LHCN-M2 (cell line): Measurements from ENCODE around the gene SSTR3. TPM values are rescaled to one million over a fixed set of nuclear protein-coding genes. Genes with fewer than 3 reads are reported as not detected.
A peak's percentile ranks its signal among the peaks of the same experiment; 100 is the strongest.
"Not testable (repeated sequence)": the region's sequence is repeated elsewhere in the genome, so short reads cannot be mapped to it uniquely, and the experiment has no call there.

ENCODE experiments used
- DNase-seq: peaks from one replicate; pipeline ENCODE4 v3.0.0-alpha.2; 2012; ENCODE audit warnings: low read depth
- polyA plus RNA-seq: library from polyadenylated mRNA; unstranded; fragments of >200 nt; gene quantifications from one replicate; pipeline ENCODE4 v1.2.1, GENCODE V29; 2012; ENCODE audit warnings: missing spikeins
- total RNA-seq: library from RNA; depleted of rRNA; stranded (reverse); fragments of >200 nt; gene quantifications from 2 replicates; pipeline ENCODE4 v1.2.3, GENCODE V29; 2014; rRNA removed

The SSTR3 gene
- total RNA-seq, result not detected in 2 replicates
- not detected for polyA plus RNA-seq

DNA sequence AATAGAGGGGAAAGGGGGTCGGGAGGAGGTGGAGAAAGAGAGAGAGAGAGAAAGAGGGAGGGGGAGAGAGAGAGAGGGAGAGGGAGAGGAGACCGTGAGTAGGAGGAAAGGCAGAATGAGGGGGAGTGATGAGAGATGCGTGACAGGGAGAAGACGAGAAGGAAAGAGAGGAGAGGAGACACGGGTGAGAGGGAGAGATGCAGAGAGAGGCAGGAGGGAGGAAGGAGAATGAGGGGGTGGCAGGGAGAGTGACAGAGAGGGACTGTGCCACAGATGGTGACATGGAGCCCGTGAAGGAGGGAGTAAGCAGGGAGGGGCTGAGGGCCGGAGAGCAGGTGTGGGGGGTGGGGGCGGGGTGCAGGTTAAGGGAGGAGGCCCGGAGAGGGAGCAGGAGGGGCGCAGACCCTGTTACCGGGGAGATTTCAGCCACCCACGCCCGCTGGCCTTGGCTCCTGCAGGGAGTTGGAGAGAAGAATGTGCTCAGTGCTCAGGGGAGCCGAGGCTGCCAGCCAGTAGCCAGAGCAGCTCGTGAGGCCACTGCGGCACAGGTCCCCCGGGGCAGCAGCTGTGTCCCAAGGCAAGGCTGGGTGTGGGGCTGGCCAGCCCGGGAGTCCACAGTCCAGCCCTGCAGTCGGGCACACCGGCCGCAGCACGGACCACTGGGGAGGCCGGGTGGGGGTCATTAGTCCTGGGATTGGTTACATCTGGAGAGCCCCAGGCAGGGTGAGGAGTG, at the start of gene SSTR3:
TSS of gene SSTR3 (minus strand) at position 304 of the 733 bp plus-strand sequence. CDS start 4,674 bp downstream, outside the sequence.
- no peak for DNase-seq

DNA sequence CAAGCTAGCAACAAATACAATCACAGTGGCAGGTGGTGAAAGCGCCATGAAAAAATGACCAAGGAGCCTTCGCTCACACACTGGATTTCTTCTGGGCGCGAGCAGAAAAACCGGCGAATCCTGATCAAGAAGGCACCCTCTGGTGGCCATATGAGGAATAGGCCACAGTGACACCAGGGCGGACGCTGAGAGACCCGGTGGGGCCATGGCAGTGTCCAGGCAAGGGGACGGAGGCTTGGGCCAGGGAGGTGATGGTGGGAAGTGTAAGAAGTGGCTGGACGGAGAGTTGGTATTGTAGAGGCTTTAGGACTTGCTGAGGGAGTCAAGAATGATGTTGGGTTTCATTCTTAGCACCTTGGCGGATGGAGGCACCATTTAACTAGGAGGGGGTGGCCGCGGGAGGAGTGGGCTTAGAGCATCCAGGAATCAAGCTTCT, 48.6 kb upstream of the SSTR3 start:
- DNase-seq, result peak; percentile 45

DNA sequence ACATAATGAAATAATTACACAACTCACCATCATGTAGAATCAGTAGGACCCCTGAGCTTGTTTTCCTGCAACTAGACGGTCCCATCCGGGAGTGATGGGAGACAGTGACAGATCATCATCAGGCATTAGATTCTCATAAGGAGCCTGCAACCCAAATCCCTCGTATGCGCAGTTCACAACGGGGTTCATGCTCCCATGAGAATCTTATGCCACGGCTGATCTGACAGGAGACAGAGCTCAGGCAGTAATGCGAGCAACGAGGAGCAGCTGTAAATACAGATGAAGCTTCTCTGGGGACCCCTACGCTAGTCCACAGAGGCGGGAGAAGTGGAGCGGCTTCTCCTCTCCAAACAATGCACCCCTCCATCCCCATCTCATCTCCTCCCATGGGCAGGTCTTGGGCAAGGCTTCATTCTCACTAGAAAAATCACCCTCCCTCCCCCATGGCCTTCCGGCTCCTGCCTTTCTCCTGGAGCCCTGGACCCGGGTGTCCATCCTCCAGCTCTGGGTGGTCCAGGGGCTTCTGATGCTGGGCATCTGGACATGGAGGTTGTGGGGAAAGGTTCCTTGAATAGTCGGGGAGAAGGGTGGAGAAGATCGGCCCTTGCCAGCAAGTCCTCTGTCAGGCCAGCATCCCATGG, 48.0 kb upstream of the SSTR3 start:
- DNase-seq, result no peak

DNA sequence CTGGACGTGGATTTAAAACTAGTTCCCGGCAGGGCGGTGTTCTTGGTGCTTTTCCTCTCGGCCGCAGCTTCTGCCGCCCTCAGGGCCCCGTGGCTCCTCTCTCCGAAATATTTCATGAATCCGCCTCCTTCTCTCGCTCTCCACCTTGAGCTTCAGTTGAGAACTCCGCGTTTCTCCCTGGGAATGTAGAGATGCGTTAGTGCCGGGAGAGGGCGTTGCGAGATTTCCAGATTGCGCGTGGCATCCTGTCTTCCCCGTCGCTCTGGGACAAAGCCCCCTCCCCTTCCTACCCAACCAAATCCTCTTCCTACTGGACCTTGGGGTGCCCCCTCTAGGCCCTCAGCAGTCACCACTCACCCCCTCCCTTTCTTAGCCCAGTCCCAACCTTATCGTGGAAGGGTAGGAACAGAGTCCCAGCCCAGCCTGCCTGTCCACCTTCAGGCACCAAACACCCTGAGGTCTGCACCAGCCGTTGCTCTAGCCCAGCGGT, 47.3 kb upstream of the SSTR3 start:
- peak; percentile 38 for DNase-seq

DNA sequence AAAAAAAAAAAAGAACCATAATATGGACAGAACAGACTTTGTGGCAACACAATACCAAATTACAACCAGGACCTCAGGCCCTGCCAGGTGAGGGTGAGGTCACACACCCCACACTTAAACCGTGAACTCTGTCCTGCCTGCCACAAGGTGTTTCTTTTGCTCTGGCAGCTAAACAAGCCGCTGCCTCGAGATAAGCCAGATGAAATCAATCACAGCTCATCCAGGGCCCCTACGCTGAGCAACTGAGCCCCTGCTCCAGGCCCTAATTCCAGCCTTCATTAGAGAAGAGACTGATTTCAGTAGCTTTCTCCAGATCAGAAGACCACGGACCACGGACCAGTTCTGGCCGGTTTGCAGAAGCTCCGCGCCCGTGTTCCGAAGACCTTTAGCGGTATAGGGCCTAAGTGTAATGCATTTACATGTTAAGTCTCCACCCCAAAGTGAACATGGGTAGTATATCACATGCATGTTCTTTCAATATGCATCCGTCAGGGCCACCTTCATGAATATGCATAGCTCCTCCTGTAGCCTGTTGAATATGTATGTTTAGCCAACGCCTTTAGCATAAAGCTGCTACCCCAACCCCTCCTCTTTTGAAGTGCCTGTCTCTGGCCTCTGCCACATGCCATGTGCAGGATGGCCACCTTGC, 46.6 kb upstream of the SSTR3 start:
- no peak for DNase-seq

DNA sequence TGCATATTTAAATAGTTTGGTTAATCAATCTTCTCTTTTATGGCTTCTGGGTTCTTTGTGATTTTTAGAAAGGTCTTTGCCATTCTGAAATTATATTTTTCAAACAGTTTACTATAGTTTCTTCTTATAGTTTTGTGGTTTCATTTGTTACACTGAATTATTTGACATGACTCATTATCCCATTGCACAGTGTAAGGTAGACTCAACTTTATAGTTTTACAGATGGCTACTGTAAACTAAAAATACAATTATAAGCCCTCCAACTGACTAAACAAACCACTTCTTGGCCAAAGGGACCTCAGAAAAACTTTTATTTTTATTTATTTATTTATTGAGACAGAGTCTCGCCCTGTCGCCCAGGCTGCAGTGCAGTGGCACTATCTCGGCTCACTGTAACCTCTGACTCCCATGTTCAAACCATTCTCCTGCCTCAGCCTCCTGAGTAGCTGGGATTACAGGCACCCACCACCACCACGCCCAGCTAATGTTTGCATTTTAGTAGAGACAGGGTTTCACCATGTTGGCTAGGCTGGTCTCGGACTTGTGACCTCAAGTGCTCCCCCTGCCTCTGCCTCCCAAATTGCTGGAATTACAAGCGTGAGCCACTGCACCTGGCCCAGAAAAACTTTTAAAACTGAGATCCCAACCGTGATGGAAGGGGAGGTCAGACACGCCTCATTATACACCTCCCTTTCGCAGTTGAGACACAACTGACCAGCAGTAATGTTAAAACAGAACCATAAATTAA, 45.9 kb upstream of the SSTR3 start:
- no peak for DNase-seq

DNA sequence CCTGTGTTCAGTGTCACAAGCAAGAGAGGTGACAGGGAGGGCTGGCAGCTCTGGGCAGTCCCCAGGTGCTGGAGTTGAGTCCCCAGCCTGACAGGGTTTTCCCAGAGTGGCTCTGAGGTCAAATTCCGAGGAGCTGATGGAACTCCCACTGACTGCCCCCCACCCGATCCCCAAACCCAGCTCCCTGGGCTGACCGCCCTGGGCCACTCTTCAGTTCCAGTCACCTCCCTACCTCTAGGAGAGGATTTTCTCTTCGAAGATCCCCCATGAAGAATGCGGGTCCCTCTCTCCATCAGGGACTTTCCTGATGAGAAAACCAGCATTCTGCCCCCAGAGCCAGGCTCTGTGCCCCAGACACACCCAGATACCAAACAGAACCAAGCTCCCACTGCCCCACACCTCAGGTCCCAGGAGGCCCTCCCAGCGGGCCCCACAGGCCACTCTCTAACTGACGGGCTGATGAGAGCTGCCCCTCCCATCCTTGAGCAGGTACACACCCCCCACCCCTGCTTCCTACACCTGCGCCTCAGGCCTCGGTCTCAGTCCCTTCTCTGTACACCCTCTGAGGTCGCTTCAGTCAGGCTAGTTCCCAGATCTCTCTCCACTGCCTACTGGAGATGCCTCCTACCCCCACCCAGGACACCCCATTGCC, 43.9 kb upstream of the SSTR3 start:
- DNase-seq, result no peak

DNA sequence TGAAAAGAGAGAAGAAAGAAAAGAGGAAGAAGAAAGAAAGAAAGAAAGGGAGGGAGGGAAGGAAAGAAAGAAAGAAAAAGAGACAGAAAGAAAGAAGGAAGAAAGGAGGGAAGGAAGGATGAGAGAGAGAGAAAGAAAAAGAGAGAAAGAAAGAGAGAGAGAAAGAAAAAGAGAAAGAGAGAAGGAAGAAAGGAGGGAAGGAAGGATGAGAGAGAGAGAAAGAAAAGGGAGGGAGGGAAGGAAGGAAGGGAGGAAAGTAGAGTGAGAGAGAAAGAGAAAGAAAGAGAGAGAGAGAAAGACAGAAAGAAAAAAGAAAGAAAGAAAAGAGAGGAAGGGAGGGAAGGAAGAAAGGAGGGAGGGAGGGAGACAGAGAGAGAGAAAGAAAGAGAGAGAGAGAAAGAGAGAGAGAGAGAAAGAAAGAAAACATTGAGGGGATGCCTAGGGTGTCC, 43.3 kb upstream of the SSTR3 start:
- DNase-seq, result no peak

DNA sequence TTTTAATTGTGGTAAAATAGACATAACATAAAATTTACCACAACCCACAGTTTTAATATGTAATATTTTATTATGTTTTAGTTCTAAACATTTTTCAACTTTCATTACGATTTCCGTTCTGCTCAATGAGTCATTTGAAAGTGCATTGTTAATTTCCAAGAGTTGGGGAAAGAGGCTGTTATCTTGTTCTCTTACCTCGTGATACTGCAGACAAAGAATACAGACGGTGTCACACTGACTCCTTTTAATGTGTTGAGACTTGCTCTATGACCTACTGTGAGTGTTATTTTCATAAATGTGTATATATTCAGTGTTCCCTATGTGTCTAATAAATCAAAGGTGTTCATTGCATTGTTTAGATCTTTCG, 42.6 kb upstream of the SSTR3 start:
- no peak for DNase-seq

DNA sequence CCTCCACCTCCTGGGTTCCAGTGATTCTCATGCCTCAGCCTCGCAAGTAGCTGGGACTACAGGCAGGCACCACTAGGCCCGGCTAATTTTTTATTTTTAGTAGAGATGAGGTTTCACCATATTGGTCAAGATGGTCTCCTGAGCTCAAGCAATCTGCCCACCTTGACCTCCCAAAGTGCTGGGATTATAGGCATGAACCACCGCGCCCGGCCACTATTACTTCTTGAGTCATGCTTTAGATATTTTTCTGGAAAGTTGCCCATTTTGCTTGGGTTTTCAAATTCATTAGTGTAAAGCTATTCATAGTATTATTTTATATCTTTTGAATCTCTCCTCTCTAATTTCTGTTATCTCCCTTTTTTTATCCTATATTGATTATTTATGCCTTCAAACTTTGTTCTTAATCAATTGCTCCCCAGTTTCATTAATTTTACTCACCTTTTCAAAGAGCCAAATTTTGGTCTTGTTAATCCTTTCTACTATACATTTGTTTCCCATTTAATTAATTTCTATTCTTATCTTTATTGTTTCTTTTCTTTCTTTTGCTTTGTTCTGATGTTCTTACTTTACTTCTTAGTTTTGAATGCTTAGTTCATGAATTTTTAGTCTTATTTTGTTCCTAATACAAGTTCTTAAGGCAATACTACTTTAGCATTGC, 42.1 kb upstream of the SSTR3 start:
- DNase-seq, result peak; percentile 69

DNA sequence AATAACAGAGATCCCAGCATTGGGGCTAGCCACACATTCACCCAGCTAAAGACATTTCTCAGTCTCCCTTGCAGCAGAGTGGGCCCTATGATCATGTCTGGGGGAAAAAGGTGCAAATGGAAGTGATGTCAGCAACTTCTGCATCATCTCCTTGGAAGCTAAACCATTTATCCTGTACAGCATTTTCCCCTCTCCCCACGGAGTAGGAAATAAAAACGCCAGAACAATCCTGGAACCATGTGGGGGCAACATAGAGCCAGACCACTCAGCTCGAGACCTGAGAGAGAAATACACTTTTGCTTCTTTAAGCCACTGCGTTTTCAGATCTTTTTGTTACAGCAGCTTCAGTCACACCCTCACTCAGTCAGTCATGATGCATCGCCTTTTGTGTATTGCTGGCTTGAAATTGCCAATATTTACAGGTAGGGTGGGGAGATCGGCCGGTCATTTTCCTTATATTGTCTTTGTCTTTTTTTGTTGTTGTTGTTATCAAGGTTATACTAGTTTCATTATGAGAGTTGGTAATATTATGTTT, 40.9 kb upstream of the SSTR3 start:
- DNase-seq, result no peak

DNA sequence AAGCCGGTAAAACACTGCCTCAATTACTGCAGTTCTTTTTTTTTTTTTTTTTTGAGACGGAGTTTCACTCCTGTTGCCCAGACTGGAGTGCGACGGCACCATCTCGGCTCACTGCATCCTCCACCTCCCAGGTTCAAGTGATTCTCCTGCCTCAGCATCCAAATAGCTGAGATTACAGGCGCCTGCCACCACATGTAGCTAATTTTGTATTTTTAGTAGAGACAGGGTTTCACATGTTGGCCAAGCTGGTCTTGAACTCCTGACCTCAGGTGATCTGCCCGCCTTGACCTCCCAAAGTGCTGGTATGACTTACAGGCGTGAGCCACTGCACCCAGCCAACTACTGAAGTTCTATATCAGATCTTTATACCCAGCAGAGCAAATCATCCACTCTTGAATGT, 39.6 kb upstream of the SSTR3 start:
- not testable (repeated sequence) for DNase-seq

DNA sequence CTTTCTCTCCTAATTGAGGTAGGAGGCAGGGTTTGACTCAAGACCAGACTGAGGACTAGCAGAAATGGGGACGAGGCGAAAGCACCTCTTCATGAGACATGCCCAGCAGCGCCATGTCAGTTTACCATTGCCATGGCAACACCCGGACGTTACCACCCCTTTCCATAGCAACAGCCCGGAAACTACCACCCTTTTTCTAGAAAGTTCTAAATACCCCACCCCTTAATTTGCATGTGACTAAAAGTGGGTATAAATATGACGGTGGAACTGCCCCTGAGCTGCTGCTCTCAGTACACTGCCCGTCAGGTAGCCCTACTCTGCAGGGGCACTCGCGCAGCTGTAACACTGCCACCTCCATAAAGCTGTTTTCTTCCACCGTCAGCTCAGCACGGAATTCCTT, 37.7 kb upstream of the SSTR3 start:
- DNase-seq, result no peak

DNA sequence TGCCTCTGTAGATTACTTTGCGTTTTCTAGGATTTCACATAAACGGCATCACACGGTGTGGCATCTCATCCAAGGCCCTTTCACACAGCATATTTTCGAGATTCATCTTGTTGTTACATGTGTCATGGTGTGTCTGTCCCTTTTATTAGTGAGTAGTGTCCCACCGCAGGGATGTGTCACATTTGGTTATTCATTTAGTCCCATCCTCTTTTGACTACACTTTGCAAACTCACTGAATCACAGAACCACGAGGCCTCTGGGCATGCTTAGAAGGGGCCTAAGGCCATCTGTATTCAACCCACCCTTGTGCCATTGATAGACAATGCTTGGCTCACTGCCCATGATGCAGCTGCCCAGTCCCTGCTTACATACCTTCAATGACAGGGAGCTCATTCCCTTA, 36.0 kb upstream of the SSTR3 start:
- DNase-seq, result peak; percentile 46

DNA sequence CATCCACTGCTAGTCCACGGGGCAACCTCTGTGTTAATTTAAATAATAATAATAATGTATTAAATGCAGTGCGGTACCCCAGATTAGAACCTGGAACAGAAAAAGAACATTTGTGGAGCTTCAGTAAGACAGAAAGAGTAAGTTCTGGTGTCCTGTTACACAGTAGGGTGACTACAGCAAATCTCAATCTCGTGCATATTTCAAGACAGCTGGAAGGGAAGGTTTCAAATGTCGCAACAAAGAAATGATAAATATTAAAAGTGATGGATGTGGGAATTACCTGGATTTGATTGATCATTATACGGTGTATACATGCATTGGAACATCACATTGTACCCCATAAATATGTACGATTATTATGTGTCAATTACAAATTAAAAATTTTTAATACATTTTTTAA, 33.5 kb upstream of the SSTR3 start:
- no peak for DNase-seq

DNA sequence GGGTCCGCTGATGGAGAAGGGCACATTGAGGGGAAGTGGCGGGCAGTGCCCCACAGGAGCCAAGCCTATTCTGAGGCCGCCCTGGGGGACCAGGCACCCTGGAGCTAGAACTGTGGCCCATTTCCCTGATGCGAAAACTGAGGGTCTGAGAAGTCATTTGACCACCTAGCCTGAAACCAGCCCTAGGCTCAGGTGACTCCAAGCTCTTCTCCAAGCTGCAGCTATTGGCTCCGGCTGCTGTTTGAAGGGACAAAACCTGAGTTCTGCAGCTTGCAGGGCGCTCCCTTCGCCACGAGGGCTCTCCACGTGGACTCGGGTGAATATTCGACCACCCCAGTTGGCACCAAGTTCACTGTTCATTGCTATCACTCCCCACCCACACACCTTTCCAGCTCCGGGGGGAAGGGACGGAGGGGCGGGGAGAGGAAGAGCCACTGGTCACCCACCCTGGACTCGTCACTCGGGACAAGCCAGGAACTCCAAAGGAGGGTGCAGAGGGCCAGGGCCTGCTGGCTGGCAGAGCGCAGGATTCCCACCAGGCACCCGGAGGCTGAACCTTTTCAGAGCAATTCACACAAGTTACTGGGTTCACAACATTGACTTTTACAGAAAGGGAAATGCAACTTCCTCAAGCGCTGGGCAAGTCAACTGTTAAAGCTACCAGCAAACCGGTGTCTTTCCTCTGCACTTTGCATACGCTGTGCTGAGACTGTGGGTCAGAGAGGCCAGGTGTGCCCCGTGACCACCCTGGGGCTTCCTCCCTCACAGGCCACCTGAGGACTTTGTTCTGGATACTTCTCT, 32.8 kb upstream of the SSTR3 start:
- no peak for DNase-seq

DNA sequence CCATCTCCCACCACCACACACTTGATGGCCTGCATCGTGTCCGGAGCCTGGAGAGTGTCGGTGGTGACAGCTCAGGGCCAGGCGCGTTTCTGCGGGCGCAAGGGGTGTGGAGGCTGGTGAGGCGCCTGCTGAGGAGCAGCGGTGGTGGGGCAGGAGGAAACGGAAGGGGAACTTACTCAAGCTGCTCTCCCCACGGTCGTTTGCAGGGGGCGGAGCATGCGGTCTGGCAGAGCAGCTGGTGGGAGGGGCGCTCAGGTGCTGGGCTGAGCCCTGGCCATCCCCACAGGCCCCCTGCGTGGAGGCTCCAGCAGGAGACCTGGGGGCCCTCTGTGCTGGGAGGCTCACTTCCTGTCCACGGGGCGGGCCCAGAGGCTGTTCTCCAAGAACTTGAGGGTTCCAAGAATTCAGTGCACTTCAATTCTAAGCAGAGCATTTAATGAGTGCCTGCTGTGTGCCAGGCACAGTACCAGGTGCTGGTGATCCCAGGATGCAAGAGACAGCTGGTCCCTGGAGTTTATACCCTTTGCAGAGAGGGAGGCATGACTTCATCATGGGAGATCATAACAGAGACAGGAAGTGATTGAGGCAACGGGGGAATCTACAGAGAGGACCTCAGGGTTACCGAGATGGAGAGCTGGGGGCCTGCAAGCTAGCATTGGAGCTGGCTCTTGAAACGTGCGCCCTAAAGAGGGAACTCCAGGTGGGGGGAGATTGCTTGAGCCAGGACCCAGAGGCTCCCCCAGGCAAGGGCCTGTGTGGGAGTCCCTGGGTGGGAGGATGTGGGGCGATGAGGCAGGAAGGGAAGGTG, 32.0 kb upstream of the SSTR3 start, which contains the start of gene RAC2:
TSS of gene RAC2 (minus strand) at position 156 of the 808 bp plus-strand sequence. CDS start at position 35, 121 bp downstream.
- no peak for DNase-seq

DNA sequence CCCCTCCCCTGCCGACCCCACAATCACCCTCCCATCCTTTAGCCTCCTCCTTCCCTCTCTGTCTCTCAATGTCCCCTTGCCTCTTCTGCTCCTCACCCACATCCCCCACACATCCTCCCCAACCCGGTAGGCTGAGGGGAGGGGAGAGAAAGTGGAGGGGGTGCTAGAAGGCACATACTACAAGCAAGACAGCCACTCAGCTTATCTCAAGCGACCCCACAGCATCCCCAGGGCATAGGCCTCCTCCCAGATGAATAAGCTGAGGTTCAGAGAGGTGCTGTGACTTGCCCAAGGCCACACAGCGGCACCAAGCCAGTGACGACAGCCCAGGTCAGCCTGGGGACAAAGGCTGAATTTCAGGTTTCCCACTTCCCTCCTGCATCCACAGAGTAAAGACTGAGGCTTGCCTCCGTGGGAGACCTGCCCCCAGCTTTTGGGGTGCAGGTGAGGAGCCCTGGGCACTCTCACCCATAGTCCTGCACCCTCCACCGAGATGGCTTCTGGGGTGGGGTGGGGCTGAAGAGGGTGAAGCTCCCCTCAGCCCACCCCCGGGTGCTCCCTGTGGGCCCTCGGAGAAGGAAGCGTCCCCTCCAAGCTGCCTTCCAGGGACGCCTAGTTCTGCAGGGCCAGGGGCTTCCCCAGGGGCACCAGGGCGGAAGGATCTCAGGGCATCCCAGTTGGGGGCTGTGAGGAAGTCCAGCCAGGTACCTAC, 31.3 kb upstream of the SSTR3 start:
- no peak for DNase-seq
